ENCODE measurements around the gene CCNE1. TPM values are rescaled to one million over a fixed set of nuclear protein-coding genes. Genes with fewer than 3 reads are reported as not detected.
A peak's percentile ranks its signal among the peaks of the same experiment; 100 is the strongest.

Gene CCNE1
- total RNA-seq, 3 donors from 2014 or later (not counting 1 experiment from before 2014, with no cell fraction given): 2.6 to 6.7 (median 2.9) TPM

DNA sequence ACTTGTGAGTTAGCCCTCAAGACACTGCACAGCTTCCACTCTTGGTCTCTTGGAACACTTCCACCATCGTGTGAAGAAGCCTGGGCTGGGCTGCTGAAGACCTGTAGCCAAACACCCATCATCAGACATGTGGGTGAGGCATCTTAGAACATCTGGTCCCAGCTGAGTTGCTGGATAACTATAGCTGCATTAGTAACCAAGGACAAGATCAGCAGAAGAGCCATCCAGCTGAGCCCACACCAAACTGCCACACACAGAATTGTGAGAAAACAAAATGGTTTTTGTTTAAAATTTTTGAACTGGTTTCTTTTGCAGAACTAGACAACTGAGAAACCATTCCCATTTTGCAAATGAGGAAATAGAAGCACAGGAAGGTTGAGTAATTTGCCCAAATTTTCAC, 56.2 kb downstream of the CCNE1 start:
- intact Hi-C loops (cut with micrococcal nuclease): no loop called here
- WGBS (ENCODE audit: insufficient coverage): 100% methylated on average over 1 of the region's 1 CpG
- Mint-ChIP-seq H3K27ac (no peak overlapping the region), H3K27me3 (ENCODE audit: low read depth in 2 of 2) (peaks cover 29 to 35% of the 10 kb centered on the region in 2 donors), H3K4me3 (no peak overlapping the region), H3K9me3 (no peaks in the 10 kb centered on the region), H3K36me3 (no peaks in the 10 kb centered on the region), H3K4me1 (peaks cover 0 to 5% of the 10 kb centered on the region in 2 donors)
- no peak for TF ChIP-seq CTCF (IDR thresholded peaks at IDR 0.05)
- Histone ChIP-seq H3K27me3 (ENCODE audit: control insufficient read depth, insufficient read depth, low read length) (peaks cover 6% of the 10 kb centered on the region), H3K27ac (ENCODE audit: low read length) (no peak overlapping the region), H3K36me3 (ENCODE audit: control insufficient read depth, insufficient read depth, low read length) (no peaks in the 10 kb centered on the region), H3K9me3 (ENCODE audit: control insufficient read depth, insufficient read depth, low read length) (peaks cover 3% of the 10 kb centered on the region), H3K4me1 (ENCODE audit: control insufficient read depth, insufficient read depth, low read length) (peaks cover 9% of the 10 kb centered on the region), H3K4me3 (ENCODE audit: low read length) (no peak overlapping the region)
- DNase-seq (no peak), ATAC-seq (no peak)

DNA sequence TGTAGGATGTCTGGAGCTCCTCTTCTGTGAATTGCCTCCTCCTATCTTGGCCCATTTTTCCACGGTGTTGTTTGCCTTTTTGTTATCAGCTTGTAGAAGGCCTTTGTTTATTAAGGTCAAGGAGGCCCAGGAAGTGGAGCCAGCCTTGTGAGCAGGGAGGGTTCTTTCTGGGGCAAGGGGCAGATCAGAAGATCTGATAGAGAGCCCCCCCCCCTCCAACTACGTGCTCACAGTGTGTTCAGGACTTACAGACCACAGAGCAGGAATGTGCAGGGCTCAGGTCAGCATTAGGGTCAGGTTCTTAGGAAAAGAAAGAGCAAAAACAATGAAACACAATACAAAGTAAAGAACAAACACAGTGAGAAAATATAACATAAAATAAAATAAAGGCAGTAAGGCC, 59.4 kb downstream of the CCNE1 start:
- Histone ChIP-seq H3K27ac (ENCODE audit: low read length) (no peak overlapping the region), H3K9me3 (ENCODE audit: control insufficient read depth, insufficient read depth, low read length) (peaks cover 3% of the 10 kb centered on the region), H3K27me3 (ENCODE audit: control insufficient read depth, insufficient read depth, low read length) (peaks cover 7% of the 10 kb centered on the region), H3K4me1 (ENCODE audit: control insufficient read depth, insufficient read depth, low read length) (peaks cover 18% of the 10 kb centered on the region), H3K4me3 (ENCODE audit: low read length) (no peak overlapping the region), H3K36me3 (ENCODE audit: control insufficient read depth, insufficient read depth, low read length) (no peaks in the 10 kb centered on the region)
- ATAC-seq: no peak
- Mint-ChIP-seq H3K27me3 (ENCODE audit: low read depth in 2 of 2) (peaks cover 29 to 34% of the 10 kb centered on the region in 2 donors), H3K36me3 (no peaks in the 10 kb centered on the region), H3K4me3 (peak overlapping the region; percentile 11), H3K27ac (no peak overlapping the region), H3K9me3 (no peaks in the 10 kb centered on the region), H3K4me1 (peaks cover 0 to 6% of the 10 kb centered on the region in 2 donors)
- no peak for TF ChIP-seq CTCF (IDR thresholded peaks at IDR 0.05)
- DNase-seq: no peak
- WGBS (ENCODE audit: insufficient coverage): 28% methylated on average over 2 of the region's 2 CpGs
- intact Hi-C loops (cut with micrococcal nuclease): loop anchor here (10.0 kb wide), 1 partner anchor 256 kb away; no protein-coding TSS in a partner anchor

- intact Hi-C loops (cut with micrococcal nuclease): loop anchor here (10.0 kb wide), 1 partner anchor 257 kb away; no protein-coding TSS in a partner anchor
- peaks cover 0 to 6% of the 10 kb centered on the region in 2 donors for H3K4me1 Mint-ChIP-seq
- 17% methylated on average over 33 of the region's 33 CpGs for WGBS (ENCODE audit: insufficient coverage)
- H3K27ac Mint-ChIP-seq: no peak overlapping the region
- no peak for TF ChIP-seq CTCF (IDR thresholded peaks at IDR 0.05)
- ATAC-seq (peak in 1 of 3 donors; percentile 44), DNase-seq (peak in 1 of 2 donors; percentile 50)
- Histone ChIP-seq H3K4me1 (ENCODE audit: control insufficient read depth, insufficient read depth, low read length) (peaks cover 18% of the 10 kb centered on the region), H3K27me3 (ENCODE audit: control insufficient read depth, insufficient read depth, low read length) (peaks cover 7% of the 10 kb centered on the region), H3K4me3 (ENCODE audit: low read length) (no peak overlapping the region), H3K27ac (ENCODE audit: low read length) (no peak overlapping the region), H3K9me3 (ENCODE audit: control insufficient read depth, insufficient read depth, low read length) (peaks cover 3% of the 10 kb centered on the region), H3K36me3 (ENCODE audit: control insufficient read depth, insufficient read depth, low read length) (no peaks in the 10 kb centered on the region)
- H3K4me3 Mint-ChIP-seq: peak overlapping the region; percentile 35
- H3K36me3 Mint-ChIP-seq: no peaks in the 10 kb centered on the region
- no peaks in the 10 kb centered on the region for H3K9me3 Mint-ChIP-seq
- H3K27me3 Mint-ChIP-seq (ENCODE audit: low read depth in 2 of 2): peaks cover 30 to 39% of the 10 kb centered on the region in 2 donors
Measured at GRCh38 chr19:29872224-29872731, 60.5 kb downstream of the CCNE1 start.

Data from natural killer cell (primary cell).